GM20000 (cell line): Measurements from ENCODE around the gene CDKAL1.

Source experiments
- DNase-seq: peaks from one replicate; pipeline ENCODE4 v3.0.0; 2012; ENCODE audit warnings: low spot score
- TF ChIP-seq, protein P1 (sequence below): IDR thresholded peaks from 2 replicates; pipeline ENCODE4 v1.5.1; 2012; ENCODE audit warnings: mild to moderate bottlenecking, control low read depth; ENCODE audit errors: extremely low read depth, missing control alignments

Gene CDKAL1

DNA sequence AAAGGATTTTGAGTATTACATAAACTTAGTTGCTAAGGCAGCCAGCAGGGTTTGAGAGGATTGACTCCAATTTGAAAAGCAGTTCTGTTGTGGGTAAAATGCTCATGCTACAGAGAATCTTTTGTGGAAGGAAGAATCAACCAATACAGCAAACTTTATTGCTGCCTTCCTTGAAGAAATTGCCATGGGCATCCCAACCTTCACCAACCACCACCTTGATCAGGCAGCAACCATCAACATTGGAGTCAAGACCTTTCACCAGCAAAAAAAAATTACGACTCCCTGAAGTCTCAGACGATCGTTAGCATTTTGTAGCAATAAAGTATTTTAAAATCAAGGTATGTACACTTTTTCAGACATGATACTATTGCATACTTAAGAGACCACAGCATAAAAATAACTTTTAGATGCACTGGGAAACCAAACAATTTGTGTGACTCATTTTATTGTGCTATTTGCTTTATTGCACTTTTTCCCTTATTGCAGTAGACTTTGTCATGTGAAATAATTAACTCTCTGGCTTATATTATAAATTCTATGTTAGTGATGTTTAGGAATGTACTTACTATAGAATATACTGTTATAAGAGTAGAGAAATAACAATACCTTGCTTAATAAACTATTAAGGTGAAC lies 390.8 kb downstream of the CDKAL1 start:
- no peak for DNase-seq
- TF ChIP-seq, protein P1, sequence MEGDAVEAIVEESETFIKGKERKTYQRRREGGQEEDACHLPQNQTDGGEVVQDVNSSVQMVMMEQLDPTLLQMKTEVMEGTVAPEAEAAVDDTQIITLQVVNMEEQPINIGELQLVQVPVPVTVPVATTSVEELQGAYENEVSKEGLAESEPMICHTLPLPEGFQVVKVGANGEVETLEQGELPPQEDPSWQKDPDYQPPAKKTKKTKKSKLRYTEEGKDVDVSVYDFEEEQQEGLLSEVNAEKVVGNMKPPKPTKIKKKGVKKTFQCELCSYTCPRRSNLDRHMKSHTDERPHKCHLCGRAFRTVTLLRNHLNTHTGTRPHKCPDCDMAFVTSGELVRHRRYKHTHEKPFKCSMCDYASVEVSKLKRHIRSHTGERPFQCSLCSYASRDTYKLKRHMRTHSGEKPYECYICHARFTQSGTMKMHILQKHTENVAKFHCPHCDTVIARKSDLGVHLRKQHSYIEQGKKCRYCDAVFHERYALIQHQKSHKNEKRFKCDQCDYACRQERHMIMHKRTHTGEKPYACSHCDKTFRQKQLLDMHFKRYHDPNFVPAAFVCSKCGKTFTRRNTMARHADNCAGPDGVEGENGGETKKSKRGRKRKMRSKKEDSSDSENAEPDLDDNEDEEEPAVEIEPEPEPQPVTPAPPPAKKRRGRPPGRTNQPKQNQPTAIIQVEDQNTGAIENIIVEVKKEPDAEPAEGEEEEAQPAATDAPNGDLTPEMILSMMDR, result no peak

DNA sequence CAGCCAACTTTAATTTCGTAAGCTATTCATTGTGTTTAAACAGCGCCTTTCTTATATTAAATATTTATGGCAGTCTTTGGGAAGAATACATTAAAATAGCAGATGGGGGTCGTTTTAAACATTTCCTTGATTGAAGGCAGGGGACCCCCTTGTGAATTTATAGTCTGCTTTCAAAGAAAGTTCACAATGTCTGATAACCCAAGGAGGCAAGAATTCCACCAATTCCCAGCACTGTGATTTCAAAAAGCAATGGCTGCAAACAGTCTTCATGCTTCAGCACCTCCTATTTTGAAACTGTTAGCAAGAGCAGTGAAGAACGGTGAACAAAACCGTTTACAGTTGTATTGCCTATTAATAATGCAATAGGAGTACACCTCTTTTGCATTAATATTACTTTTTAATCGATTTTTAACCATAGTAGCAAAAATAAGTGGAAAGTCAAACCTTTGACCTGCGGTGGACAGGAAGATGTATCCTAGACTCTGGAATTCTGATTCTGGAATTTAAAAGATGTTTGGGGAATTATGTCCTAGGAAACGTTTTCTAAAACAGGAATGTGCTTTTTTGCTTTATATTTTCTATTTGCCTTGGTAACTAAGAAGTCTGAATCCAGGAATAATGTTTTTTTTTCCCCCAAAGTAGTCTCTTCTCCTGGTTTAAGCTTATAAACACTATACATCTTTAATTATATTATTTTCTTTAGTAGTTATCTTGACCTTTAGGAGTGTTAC lies 393.0 kb downstream of the CDKAL1 start:
- TF ChIP-seq, protein P1, result no peak
- DNase-seq, result no peak

DNA sequence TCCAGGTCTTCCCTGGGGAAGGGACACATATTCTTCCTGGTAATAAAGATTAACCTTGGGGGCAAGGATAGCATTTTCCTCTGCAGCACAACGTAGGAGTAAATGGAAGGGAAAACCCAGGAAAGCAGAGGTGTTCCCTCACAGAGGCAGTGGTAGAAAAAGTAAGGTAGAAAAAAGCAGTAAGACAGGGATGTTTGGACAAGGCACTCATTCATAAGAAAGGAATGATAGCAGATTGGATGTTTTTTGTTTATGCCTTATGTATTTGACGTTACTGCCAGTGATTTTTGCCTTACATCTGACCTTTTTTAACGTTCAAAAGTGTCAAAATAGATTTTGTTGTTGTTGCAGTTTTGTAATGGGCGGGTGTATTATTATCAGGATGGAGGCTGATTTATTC lies 395.0 kb downstream of the CDKAL1 start:
- TF ChIP-seq, protein P1, result no peak
- no peak for DNase-seq

DNA sequence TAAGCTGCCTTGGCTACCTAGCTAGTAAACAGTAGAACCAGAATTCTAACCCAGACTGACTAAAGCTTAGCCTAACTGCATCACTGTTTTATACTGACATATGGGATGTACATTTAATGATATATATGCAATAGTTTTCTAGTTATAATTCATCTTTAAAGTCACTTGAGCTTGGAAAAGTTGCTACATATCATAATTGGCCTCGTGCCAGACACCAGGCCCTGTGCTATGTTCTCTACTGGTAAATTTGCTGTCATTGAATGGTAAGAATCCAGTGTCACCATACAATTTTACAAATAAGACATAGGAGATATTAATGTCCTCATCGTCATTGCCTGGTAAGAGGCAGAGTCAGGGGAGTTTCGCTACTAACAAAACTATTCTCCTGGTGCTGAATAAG lies 396.8 kb downstream of the CDKAL1 start:
- TF ChIP-seq, protein P1, result no peak
- no peak for DNase-seq

DNA sequence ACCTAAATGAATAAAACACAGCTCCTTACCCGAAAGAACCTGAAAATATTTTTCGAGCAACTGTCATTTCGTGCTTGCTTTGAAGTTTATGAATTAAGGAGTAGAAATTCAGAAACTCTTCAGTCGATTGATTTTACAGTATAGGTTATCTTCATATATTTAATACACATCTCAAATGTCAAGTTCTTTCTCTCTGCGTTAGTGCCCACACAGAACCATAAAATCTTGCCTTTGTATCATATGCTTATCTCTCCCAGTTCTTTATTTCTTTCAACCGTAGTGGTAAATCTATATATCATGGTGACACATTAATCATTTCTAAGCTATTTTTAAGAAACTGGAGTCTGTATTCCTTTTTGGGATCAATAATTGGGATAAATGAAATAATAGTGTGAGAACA lies 397.5 kb downstream of the CDKAL1 start:
- DNase-seq, result no peak
- TF ChIP-seq, protein P1, result no peak

DNA sequence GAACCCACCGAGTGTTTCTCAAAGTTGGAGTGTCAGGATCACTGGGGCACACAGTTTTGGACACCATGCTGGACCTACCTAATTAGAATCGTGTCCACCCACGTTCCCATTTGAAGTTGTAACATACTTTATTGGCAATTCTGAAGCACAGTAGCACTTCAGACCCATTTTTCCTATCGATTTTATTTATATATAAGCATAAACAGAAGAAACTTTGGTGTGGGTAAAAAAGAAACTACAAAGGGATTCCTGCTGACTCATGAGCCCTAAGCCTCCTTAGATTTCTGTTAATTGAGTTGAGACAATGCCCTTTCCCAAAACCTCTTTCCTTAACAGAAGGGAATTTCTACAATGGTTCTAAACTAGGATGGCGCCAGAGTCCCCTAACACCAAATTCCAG lies 398.0 kb downstream of the CDKAL1 start:
- no peak for DNase-seq
- TF ChIP-seq, protein P1, result no peak

DNA sequence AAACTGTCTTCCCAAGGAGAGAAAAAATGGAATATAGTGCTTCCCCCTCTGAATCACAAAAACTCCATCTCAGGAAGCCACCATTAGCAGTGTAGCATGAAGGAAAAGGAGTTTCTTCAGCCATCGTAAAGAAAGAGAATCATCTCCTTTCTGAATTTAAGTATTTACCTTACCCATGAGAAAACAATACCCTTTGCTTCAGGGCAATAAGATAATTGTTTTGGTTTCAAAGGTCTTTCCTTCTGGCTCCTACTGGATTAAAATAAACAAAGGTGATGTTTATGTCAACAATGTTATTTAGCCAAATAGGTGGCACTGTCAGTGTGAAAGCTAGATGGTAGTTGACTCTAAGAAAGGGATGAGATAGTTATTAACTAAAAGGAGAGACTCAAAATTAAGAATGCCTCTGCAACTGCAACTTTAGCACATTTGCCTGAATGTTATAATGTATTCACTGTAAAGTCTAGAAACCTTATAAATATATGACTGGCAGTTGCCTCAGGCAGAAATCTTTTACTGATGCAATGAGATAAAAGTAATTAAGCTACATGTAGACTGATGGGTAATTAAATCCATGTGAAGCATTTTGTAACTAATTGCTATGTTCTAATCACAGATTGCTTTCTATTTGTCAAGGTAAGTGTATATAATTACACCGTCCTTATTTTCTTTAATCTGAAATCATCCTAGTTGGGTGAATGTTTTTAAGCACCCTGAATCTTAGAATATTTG lies 399.0 kb downstream of the CDKAL1 start:
- DNase-seq, result no peak
- TF ChIP-seq, protein P1, result no peak
